H9 (cell line): ENCODE results near the gene RNF220. TPM values are rescaled to one million over a fixed set of nuclear protein-coding genes. Genes with fewer than 3 reads are reported as not detected.

Experiments used
- DNase-seq: peaks from one replicate; pipeline ENCODE4 v3.0.0-alpha.2; 2017
- H2AFZ ChIP-seq: one replicate; pipeline ENCODE4 v1.6.1; 2013; ENCODE audit warnings: mild to moderate bottlenecking, low read length, control low read depth, moderate library complexity
- H2AK5ac ChIP-seq: 2 replicates; pipeline ENCODE4 v1.6.1; 2013; ENCODE audit warnings: low read length, control low read depth, mixed read lengths; ENCODE audit not compliant: insufficient read length
- H2BK120ac ChIP-seq: one replicate; pipeline ENCODE4 v1.6.1; 2013; ENCODE audit warnings: low read depth, mild to moderate bottlenecking, low read length, control low read depth, inconsistent platforms; ENCODE audit not compliant: poor library complexity, severe bottlenecking
- H2BK12ac ChIP-seq: 2 replicates; pipeline ENCODE4 v1.6.1; 2013; ENCODE audit warnings: low read length, control low read depth, mixed read lengths, low read depth; ENCODE audit not compliant: insufficient read length
- H2BK15ac ChIP-seq: 2 replicates; pipeline ENCODE4 v1.6.1; 2013; ENCODE audit warnings: low read depth, low read length, control low read depth
- H2BK20ac ChIP-seq: one replicate; pipeline ENCODE4 v1.6.1; 2013; ENCODE audit warnings: low read depth, mild to moderate bottlenecking, low read length, control low read depth, inconsistent platforms; ENCODE audit not compliant: poor library complexity, severe bottlenecking
- H2BK5ac ChIP-seq: 2 replicates; pipeline ENCODE4 v1.6.1; 2013; ENCODE audit warnings: low read length, control low read depth, mixed read lengths; ENCODE audit not compliant: insufficient read length
- H3K14ac ChIP-seq: 2 replicates; pipeline ENCODE4 v1.6.1; 2013; ENCODE audit warnings: low read length, control low read depth; ENCODE audit not compliant: insufficient read depth
- H3K18ac ChIP-seq: 2 replicates; pipeline ENCODE4 v1.6.1; 2013; ENCODE audit warnings: low read depth, mild to moderate bottlenecking, mixed read lengths, low read length, control low read depth; ENCODE audit not compliant: insufficient read length
- H3K23ac ChIP-seq: 2 replicates; pipeline ENCODE4 v1.6.1; 2013; ENCODE audit warnings: low read length, control low read depth, mixed read lengths, low read depth; ENCODE audit not compliant: insufficient read length
- H3K23me2 ChIP-seq: 2 replicates; pipeline ENCODE4 v1.6.1; 2013; ENCODE audit warnings: low read depth, mild to moderate bottlenecking, mixed read lengths, low read length, control low read depth; ENCODE audit not compliant: insufficient read length, poor library complexity, severe bottlenecking
- H3K27ac ChIP-seq: 2 replicates; pipeline ENCODE4 v1.5.1; 2013; ENCODE audit warnings: low read length, control low read depth, mixed read lengths, low read depth; ENCODE audit not compliant: insufficient read length
- H3K27me3 ChIP-seq: 2 replicates; pipeline ENCODE4 v1.6.1; 2013; ENCODE audit warnings: low read length, control low read depth, inconsistent platforms; ENCODE audit not compliant: insufficient read depth
- H3K4ac ChIP-seq: 2 replicates; pipeline ENCODE4 v1.6.1; 2013; ENCODE audit warnings: low read depth, mild to moderate bottlenecking, control low read depth, inconsistent platforms, low read length, moderate library complexity
- H3K4me1 ChIP-seq: 2 replicates; pipeline ENCODE4 v1.6.1; 2013; ENCODE audit warnings: low read length, control low read depth, inconsistent platforms; ENCODE audit not compliant: insufficient read depth
- H3K4me2 ChIP-seq: 2 replicates; pipeline ENCODE4 v1.6.1; 2013; ENCODE audit warnings: low read length, control low read depth, mixed read lengths; ENCODE audit not compliant: insufficient read length, insufficient read depth
- H3K56ac ChIP-seq: 2 replicates; pipeline ENCODE4 v1.6.1; 2013; ENCODE audit warnings: low read depth, mild to moderate bottlenecking, mixed read lengths, low read length, control low read depth; ENCODE audit not compliant: insufficient read length
- H3K79me1 ChIP-seq: 2 replicates; pipeline ENCODE4 v1.6.1; 2013; ENCODE audit warnings: low read depth, mild to moderate bottlenecking, moderate library complexity, low read length, control low read depth, inconsistent platforms; ENCODE audit not compliant: insufficient read depth, poor library complexity, severe bottlenecking
- H3K79me2 ChIP-seq: 2 replicates; pipeline ENCODE4 v1.6.1; 2013; ENCODE audit warnings: low read length, control low read depth, inconsistent platforms; ENCODE audit not compliant: insufficient read depth
- H3K9ac ChIP-seq: 2 replicates; pipeline ENCODE4 v1.6.1; 2013; ENCODE audit warnings: low read length, control low read depth, mixed read lengths; ENCODE audit not compliant: insufficient read length; ENCODE audit errors: extremely low read depth
- H3K9me3 ChIP-seq: one replicate; pipeline ENCODE4 v1.6.1; 2013; ENCODE audit warnings: low read depth, low read length, inconsistent platforms; ENCODE audit not compliant: control insufficient read depth
- H3T11ph ChIP-seq: one replicate; pipeline ENCODE4 v1.6.1; 2013; ENCODE audit warnings: mild to moderate bottlenecking, low read length, control low read depth, inconsistent platforms
- H4K20me1 ChIP-seq: one replicate; pipeline ENCODE4 v1.6.1; 2013; ENCODE audit not compliant: control insufficient read depth, insufficient read length, insufficient read depth
- H4K5ac ChIP-seq: 2 replicates; pipeline ENCODE4 v1.6.1; 2013; ENCODE audit warnings: low read depth, mild to moderate bottlenecking, mixed read lengths, low read length, control low read depth; ENCODE audit not compliant: insufficient read length
- H4K8ac ChIP-seq: replicated peaks from 2 replicates; pipeline ENCODE4 v1.6.1; 2013; ENCODE audit warnings: low read length, control low read depth, mixed read lengths, low read depth; ENCODE audit not compliant: insufficient read length
- H4K91ac ChIP-seq: 2 replicates; pipeline ENCODE4 v1.6.1; 2013; ENCODE audit warnings: low read depth, mild to moderate bottlenecking, moderate library complexity, mixed read lengths, low read length, control low read depth; ENCODE audit not compliant: insufficient read length
- H3K27ac Mint-ChIP-seq, 3 experiments: 2 replicates in 2 of 3; 3 replicates in 1 of 3; pipeline ENCODE4 v1.8.0; 2020 to 2021; ENCODE audit warnings: mixed read lengths in 3 of 3, mild to moderate bottlenecking in 1 of 3, moderate library complexity in 1 of 3
- H3K27me3 Mint-ChIP-seq: 2 replicates; pipeline ENCODE4 v1.8.0; 2021; ENCODE audit warnings: low read depth, mild to moderate bottlenecking, moderate library complexity, mixed read lengths
- H3K36me3 Mint-ChIP-seq, 3 experiments: 2 replicates in 2 of 3; 3 replicates in 1 of 3; pipeline ENCODE4 v1.8.0; 2020 to 2021; ENCODE audit warnings: low read depth in 3 of 3, mixed read lengths in 3 of 3; ENCODE audit not compliant: insufficient read depth in 1 of 3
- H3K4me1 Mint-ChIP-seq, 2 experiments: 2 replicates each; pipeline ENCODE4 v1.8.0; 2020; ENCODE audit warnings: mixed read lengths in 2 of 2
- H3K4me3 Mint-ChIP-seq, 2 experiments: 2 replicates in 1 of 2; 3 replicates in 1 of 2; pipeline ENCODE4 v1.8.0; 2020 to 2021; ENCODE audit warnings: mild to moderate bottlenecking in 2 of 2, mixed read lengths in 2 of 2, moderate library complexity in 1 of 2
- H3K9me3 Mint-ChIP-seq, 2 experiments: 2 replicates in 1 of 2; 3 replicates in 1 of 2; pipeline ENCODE4 v1.8.0; 2020; ENCODE audit warnings: mild to moderate bottlenecking in 2 of 2, mixed read lengths in 2 of 2, moderate library complexity in 1 of 2
- CTCF ChIP-seq: fragments of 200-600 bp; sonication (generic); conservative IDR thresholded peaks from 3 replicates; pipeline ENCODE4 v1.8.0; 2021; ENCODE audit warnings: antibody characterized with exemption, mild to moderate bottlenecking
- WGBS: extraction: QIAGEN DNeasy Blood & Tissue Kit; methylation state at CpG from one replicate; pipeline ENCODE4 v1.1.7; 2013; ENCODE audit warnings: missing lambda C conversion rate, low lambda C conversion rate, mixed read lengths; ENCODE audit not compliant: insufficient read length; ENCODE audit errors: extremely low coverage; 5-methylcytosine and 5-hydroxymethylcytosine counted together
- total RNA-seq: library from RNA; stranded (reverse); gene quantifications from 2 replicates; pipeline ENCODE4 v1.2.1, GENCODE V29; 2021

Gene RNF220
- total RNA-seq, 1 experiment from 2014 or later = 109 TPM

- H2AFZ ChIP-seq = no peak overlapping the region
- peak overlapping the region; percentile 79 for H3K18ac ChIP-seq
- H3K9me3 Mint-ChIP-seq = no peaks in the 10 kb centered on the region
- WGBS = no CpG with 5 or more reads among the region's 46 CpGs
- peak overlapping the region; percentile 58 for H3K14ac ChIP-seq
- no peak overlapping the region for H3K56ac ChIP-seq
- H3K4me2 ChIP-seq = peak overlapping the region; percentile 71
- TF ChIP-seq CTCF = no peak
- no peak overlapping the region for H3K27ac ChIP-seq
- H3K27me3 Mint-ChIP-seq = peaks cover 73% of the 10 kb centered on the region
- H3K9ac ChIP-seq = no peak overlapping the region
- H3T11ph ChIP-seq = no peak overlapping the region
- H3K4me1 Mint-ChIP-seq = peaks cover 27 to 37% of the 10 kb centered on the region in 2 experiments
- H3K79me2 ChIP-seq = no peaks in the 10 kb centered on the region
- H2BK15ac ChIP-seq = no peak overlapping the region
- H2BK12ac ChIP-seq = no peak overlapping the region
- H3K79me1 ChIP-seq = no peaks in the 10 kb centered on the region
- H3K23me2 ChIP-seq = peaks cover 13% of the 10 kb centered on the region
- H3K9me3 ChIP-seq = no peaks in the 10 kb centered on the region
- peaks cover 8% of the 10 kb centered on the region for H3K4me1 ChIP-seq
- H3K36me3 Mint-ChIP-seq = peaks cover 0 to 6% (median 5%) of the 10 kb centered on the region in 3 experiments; a peak in 3 of 7 replicates
- H2AK5ac ChIP-seq = no peak overlapping the region
- H4K5ac ChIP-seq = no peak overlapping the region
- peak overlapping the region in 1 of 3 experiments; percentile 96; a peak in 2 of 7 replicates for H3K27ac Mint-ChIP-seq
- no peaks in the 10 kb centered on the region; the same call in 1 of the 2 replicates for H3K27me3 ChIP-seq
- no peak overlapping the region for H2BK20ac ChIP-seq
- no peak overlapping the region for H3K4ac ChIP-seq
- no peak for DNase-seq
- no peak overlapping the region for H4K8ac ChIP-seq
- H2BK120ac ChIP-seq = no peak overlapping the region
- no peaks in the 10 kb centered on the region for H4K20me1 ChIP-seq
- H3K4me3 Mint-ChIP-seq = peak overlapping the region; percentile 60 to 89
- no peak overlapping the region for H4K91ac ChIP-seq
- no peak overlapping the region for H3K23ac ChIP-seq
- no peak overlapping the region for H2BK5ac ChIP-seq
These were observed 13.1 kb downstream of the RNF220 start for GRCh38 chr1:44418022-44418673.
